ENCODE results near the gene STRN4. TPM values are rescaled to one million over a fixed set of nuclear protein-coding genes. Genes with fewer than 3 reads are reported as not detected.

Gene STRN4
- total and polyA plus RNA-seq, 9 of the 15 experiments (the other 6 are each of a cell fraction or from before 2014, with no cell fraction given), result 0.62 to 83.7 (median 36.9) TPM

- no peak for TF ChIP-seq MEF2A (IDR thresholded peaks at IDR 0.05; ENCODE audit: control insufficient read depth, low read depth, low read length)
- TF ChIP-seq ZEB2 (IDR thresholded peaks at IDR 0.05), result no peak
- TF ChIP-seq FOXP4 (CRISPR knock-in tag; IDR thresholded peaks at IDR 0.05; ENCODE audit: borderline replicate concordance), result no peak
- no peak for TF ChIP-seq NFE2L1 (tag; IDR thresholded peaks at IDR 0.05; ENCODE audit: borderline replicate concordance, low read depth)
- 0 out of 2 replicates have a peak, but pooled peaks have one; percentile 22 for TF ChIP-seq ZBTB33 (CRISPR knock-in tag; IDR thresholded peaks at IDR 0.05)
- TF ChIP-seq BMI1 (IDR thresholded peaks at IDR 0.05; ENCODE audit: low read length), result peak; percentile 69; the same call in 1 of the 2 replicates
- TF ChIP-seq MNT (conservative IDR thresholded peaks at IDR 0.05), result no peak
- no peak for TF ChIP-seq ZNF134 (CRISPR knock-in tag; conservative IDR thresholded peaks at IDR 0.05)
- TF ChIP-seq ZNF408 (CRISPR knock-in tag; IDR thresholded peaks at IDR 0.05; ENCODE audit: low read depth), result no peak
- no peak for TF ChIP-seq ZNF217 (CRISPR knock-in tag; IDR thresholded peaks at IDR 0.05)
- TF ChIP-seq DEAF1 (CRISPR knock-in tag; IDR thresholded peaks at IDR 0.05), result no peak
- TF ChIP-seq ZBTB11 (CRISPR knock-in tag; IDR thresholded peaks at IDR 0.05), result peak in 1 of 3 experiments; percentile 66; a peak in 1 of 6 replicates
- TF ChIP-seq MCM2 (IDR thresholded peaks at IDR 0.05; ENCODE audit: low read depth), result no peak
- TF ChIP-seq PKNOX1 (IDR thresholded peaks at IDR 0.05), result no peak
These were observed at the start of gene STRN4 (continued) for GRCh38 chr19:46746281-46747057.
